Ramos (cell line): ENCODE measurements around the gene CCDC12.

Experiments used
- in situ Hi-C: fragments of 300-500 bp; cut with MboI; formaldehyde crosslinking; loops from one replicate; pipeline ENCODE4 v1.14.3; 2022; ENCODE audit warnings: low sequenced_read_pairs; ENCODE audit not compliant: unreplicated experiment

Gene CCDC12

DNA sequence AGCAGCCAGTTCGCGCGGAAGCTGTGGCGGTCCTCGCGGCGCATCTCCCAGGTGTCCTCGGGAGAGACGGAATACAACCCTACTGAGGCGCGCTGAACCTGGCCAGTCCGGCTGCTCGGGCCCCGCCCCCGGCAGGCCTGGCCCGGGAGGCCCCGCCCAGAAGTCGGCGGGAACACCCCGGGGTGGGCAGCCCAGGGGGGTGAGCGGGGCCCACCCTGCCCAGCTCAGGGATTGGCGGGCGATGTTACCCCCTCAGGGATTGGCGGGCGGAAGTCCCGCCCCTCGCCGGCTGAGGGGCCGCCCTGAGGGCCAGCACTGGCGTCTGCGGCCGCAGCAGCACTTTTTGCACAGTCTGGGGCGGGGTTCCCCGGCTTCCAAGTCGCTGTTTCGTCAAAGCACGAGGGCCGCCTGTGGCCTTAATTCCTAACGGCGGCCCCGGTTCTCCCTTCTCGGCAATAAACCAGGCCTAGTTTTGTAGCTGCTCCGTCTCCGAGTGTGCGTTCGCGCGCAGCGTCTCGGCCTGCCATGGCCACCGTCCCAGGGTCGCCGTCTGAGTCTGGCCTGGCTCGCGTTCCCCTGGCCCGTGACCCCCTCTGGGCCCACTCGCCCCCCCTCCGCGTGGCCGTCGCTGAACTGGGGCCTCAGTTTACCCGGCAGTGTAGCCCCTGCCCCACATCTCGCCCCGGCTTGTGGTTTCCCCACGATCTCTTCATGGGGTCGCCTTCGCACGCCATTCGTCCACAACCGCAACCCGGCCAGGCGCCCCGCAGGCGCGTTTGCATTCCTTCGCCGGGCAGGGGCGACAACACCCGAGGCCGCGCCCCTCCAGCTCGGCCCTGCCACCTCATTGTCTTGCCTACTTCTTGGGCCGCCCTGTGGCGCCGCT, 32.9 kb upstream of the CCDC12 start:
- in situ Hi-C loops, result loop anchor here (25.0 kb wide), 1 partner anchor 297 kb away; the partner anchor contains the start of genes PRSS50 and TMIE

DNA sequence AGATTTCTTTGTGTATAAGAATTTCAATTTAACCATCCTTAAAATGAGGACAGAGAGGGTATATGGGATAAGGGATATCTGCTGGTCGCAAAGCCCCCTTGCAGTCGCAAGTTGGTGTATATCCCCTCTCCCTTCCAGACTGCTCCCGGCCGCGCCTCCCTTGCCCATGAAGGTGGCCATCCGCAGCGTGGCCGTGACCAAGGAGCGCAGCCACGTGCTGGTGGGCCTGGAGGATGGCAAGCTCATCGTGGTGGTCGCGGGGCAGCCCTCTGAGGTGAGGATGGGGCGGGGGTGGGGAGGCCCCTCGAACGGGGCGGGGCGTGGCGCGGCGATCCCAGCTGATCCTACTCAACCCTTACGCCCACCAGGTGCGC, 32.3 kb upstream of the CCDC12 start:
- in situ Hi-C loops, result loop anchor here (25.0 kb wide), 1 partner anchor 297 kb away; the partner anchor contains the start of genes PRSS50 and TMIE

DNA sequence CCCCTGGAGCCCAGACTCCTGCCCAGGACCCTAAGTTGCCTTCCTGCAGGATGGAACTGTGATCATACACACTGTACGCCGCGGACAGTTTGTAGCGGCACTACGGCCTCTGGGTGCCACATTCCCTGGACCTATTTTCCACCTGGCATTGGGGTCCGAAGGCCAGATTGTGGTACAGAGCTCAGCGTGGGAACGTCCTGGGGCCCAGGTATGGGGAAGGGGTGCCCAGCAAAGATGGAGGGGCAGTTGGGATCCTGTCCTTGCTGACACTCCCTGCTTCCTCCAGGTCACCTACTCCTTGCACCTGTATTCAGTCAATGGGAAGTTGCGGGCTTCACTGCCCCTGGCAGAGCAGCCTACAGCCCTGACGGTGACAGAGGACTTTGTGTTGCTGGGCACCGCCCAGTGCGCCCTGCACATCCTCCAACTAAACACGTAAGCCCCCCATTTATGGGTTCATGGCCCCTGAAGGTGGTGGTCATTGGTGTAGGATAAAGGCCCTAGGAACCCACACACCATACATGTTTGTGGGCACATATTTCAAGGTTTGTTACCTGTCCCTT, 31.8 kb upstream of the CCDC12 start:
- in situ Hi-C loops, result loop anchor here (25.0 kb wide), 1 partner anchor 296 kb away; the partner anchor contains the start of genes PRSS50 and TMIE

DNA sequence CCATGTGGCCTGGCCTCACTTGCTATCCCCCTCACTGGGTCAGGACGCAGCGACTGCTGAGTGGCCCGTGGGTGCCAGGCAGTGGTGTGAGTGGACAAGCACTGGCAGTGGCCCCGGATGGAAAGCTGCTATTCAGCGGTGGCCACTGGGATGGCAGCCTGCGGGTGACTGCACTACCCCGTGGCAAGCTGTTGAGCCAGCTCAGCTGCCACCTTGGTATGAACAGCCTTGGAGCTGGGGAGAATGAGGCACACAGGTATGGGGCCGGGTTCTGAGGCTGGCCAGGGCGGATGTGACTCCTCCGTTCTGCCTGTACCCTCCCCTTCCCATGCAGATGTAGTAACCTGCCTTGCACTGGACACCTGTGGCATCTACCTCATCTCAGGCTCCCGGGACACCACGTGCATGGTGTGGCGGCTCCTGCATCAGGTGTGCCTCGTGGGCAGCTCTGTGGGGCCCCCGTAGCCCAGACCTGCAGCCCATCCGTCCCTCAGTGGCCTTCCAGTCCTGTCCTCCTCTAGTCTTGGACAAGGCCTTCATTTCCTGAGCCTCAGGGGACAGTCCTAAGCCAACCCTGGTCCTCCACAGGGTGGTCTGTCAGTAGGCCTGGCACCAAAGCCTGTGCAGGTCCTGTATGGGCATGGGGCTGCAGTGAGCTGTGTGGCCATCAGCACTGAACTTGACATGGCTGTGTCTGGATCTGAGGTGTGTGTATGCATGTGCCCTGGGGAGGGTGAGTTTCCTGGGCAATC, 31.1 kb upstream of the CCDC12 start:
- in situ Hi-C loops, result loop anchor here (25.0 kb wide), 1 partner anchor 295 kb away; the partner anchor contains the start of genes PRSS50 and TMIE

DNA sequence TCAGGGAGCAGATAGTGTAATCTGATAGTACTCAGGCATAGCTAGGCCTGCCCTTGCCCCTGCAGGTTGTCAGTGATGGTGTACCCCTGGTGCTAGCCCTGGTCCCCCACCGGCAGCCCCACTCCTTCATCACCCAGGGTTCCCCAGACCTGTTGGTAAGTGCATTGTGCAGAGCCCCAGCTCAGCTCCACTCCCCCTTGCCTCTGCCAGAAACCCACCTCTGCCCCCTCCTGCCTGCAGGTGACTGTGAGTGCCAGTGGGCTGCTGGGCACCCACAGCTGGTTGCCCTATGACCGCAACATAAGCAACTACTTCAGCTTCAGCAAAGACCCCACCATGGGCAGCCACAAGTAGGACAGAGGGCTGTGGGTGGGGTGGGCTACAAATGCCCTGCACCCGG, 30.5 kb upstream of the CCDC12 start:
- in situ Hi-C loops, result loop anchor here (25.0 kb wide), 1 partner anchor 295 kb away; the partner anchor contains the start of genes PRSS50 and TMIE

DNA sequence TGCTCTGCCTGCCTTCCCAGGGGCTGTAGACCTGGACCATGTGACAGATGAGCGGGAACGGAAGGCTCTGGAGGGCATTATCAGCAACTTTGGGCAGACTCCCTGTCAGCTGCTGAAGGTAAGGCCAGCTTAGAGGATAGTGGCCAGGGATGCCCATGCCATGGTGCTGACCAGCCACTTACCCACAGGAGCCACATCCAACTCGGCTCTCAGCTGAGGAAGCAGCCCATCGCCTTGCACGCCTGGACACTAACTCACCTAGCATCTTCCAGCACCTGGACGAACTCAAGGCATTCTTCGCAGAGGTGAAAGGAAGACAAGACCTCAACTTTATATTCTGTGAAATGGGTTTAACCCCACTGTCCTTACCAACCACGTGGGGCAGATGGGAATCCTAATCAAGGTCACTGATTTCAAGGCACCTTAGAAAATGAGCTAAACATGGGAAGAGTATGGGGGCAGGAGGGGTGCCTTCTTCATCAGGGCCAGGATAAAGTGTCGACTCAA, 29.7 kb upstream of the CCDC12 start:
- in situ Hi-C loops, result loop anchor here (25.0 kb wide), 1 partner anchor 294 kb away; the partner anchor contains the start of genes PRSS50 and TMIE

DNA sequence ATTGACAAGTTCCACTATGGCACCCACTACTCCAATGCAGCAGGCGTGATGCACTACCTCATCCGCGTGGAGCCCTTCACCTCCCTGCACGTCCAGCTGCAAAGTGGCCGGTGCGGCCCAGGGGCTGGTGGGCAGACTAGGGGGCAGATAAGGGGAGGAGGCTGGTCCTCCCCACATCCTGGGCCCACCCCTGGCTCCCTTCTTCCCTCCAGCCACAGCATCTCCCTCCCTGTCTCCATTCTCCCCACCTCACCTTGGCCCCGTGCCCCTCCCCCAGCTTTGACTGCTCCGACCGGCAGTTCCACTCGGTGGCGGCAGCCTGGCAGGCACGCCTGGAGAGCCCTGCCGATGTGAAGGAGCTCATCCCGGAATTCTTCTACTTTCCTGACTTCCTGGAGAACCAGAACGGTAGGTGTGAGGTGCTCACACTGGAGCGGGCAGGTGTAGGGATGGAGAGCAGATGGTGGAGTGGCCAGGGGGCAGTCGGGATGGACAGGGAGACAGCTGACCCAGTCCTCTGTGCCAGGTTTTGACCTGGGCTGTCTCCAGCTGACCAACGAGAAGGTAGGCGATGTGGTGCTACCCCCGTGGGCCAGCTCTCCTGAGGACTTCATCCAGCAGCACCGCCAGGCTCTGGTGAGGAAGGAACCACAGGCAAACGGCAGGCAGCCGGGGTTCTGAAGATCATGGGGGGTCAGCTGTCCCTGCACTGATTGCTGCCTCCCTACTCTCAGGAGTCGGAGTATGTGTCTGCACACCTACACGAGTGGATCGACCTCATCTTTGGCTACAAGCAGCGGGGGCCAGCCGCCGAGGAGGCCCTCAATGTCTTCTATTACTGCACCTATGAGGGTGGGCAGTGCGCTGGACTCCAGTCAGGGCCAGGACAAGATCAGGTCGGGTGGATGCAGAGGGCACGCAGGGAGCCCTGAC, 28.9 kb upstream of the CCDC12 start:
- in situ Hi-C loops, result loop anchor here (25.0 kb wide), 1 partner anchor 293 kb away; the partner anchor contains the start of genes PRSS50 and TMIE

DNA sequence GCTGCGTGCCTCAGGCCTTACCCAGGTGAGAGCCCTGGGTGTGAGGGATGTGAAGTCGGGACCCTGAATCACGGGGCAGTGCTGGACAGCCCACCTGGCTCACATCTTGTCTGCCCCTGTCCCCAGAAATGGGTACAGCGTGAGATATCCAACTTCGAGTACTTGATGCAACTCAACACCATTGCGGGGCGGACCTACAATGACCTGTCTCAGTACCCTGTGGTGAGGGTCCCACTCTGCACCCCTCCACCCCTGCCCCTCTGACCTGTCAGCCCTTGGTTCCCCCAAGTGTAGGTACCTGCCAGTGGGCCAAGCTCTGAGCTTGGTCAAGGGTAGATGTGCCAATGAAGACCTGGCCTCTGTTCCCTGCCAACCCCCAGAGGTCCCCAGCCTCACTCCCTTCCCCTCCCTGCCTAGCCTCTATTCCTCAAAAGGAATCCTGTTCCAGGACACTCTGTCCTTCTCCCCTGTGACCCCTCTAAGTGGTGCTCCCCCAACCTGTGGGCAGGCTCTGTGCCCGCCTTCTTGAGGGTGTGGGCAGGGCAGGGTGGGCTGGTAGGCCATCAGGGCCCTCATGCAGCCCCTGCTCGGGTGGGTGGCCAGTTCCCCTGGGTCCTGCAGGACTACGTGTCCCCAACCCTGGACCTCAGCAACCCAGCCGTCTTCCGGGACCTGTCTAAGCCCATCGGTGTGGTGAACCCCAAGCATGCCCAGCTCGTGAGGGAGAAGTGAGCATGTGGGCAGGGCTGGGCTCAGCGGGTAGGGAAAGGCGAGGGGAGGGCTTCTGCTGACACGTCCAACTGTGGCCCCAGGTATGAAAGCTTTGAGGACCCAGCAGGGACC, 28.0 kb upstream of the CCDC12 start:
- in situ Hi-C loops, result loop anchor here (25.0 kb wide), 1 partner anchor 292 kb away; the partner anchor contains the start of genes PRSS50 and TMIE

DNA sequence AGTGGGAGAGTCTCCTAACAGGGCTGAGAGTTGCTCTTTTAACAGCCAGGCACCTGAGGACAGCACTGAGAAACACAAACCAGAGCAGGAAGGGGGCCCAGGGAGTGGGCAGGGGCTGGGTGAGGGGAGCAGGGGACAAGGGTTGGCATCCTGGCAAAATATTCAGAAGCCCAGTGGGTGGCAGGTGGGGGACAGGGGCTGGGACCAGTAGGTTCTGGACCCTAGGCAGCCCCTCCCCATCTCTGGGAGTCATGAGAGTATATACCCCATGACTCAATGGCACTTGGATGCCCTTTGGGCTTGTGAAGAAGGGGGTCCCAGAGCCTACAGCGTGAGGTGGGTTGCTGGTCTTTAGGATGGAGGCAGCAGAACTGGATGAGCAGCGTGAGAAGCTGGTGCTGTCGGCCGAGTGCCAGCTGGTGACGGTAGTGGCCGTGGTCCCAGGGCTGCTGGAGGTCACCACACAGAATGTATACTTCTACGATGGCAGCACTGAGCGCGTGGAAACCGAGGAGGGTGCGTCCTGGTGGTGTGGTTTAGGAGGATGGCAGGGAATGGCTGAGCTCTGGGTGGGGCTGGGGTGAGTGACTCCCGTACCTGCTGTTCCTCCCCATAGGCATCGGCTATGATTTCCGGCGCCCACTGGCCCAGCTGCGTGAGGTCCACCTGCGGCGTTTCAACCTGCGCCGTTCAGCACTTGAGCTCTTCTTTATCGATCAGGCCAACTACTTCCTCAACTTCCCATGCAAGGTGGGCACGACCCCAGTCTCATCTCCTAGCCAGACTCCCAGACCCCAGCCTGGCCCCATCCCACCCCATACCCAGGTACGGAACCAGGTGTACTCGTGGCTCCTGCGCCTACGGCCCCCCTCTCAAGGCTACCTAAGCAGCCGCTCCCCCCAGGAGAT, 27.2 kb upstream of the CCDC12 start:
- in situ Hi-C loops, result loop anchor here (25.0 kb wide), 1 partner anchor 291 kb away; the partner anchor contains the start of genes PRSS50 and TMIE

DNA sequence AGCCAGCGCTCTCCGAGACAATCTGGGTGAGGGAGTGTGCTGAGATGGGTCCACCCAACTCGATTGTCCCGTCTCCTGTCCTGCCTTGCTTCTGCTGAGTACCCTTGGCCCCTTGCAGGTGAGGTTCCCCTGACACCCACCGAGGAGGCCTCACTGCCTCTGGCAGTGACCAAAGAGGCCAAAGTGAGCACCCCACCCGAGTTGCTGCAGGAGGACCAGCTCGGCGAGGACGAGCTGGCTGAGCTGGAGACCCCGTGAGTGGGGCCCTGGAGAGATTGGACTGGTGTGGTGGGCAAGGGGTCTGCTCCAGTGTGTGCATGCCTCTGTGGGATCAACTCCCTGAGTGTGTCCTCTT, 26.5 kb upstream of the CCDC12 start:
- in situ Hi-C loops, result loop anchor here (25.0 kb wide), 1 partner anchor 291 kb away; the partner anchor contains the start of genes PRSS50 and TMIE

DNA sequence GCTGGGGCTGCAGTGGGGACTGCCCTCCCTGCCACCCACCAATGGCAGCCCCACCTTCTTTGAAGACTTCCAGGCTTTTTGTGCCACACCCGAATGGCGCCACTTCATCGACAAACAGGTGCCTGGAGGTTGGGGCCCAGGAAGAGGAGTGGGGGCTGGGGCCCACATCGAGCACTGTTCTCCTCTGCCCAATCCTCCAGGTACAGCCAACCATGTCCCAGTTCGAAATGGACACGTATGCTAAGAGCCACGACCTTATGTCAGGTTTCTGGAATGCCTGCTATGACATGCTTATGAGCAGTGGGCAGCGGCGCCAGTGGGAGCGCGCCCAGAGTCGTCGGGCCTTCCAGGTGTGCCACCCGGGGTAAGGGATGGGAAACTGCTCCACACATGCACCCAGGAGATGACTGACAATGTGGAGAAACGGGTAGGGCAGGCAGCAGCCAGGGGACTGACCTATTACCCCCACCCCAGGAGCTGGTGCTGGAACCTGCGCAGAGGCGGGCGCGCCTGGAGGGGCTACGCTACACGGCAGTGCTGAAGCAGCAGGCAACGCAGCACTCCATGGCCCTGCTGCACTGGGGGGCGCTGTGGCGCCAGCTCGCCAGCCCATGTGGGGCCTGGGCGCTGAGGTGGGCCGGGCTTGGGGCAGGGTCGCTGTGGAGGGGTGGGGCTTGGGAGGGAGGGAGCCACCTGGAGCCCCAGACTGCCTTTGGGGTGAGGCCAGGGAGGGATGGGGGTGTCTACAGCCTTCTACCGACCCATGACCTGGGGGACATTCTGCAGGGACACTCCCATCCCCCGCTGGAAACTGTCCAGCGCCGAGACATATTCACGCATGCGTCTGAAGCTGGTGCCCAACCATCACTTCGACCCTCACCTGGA, 25.9 kb upstream of the CCDC12 start:
- in situ Hi-C loops, result loop anchor here (25.0 kb wide), 1 partner anchor 290 kb away; the partner anchor contains the start of genes PRSS50 and TMIE

DNA sequence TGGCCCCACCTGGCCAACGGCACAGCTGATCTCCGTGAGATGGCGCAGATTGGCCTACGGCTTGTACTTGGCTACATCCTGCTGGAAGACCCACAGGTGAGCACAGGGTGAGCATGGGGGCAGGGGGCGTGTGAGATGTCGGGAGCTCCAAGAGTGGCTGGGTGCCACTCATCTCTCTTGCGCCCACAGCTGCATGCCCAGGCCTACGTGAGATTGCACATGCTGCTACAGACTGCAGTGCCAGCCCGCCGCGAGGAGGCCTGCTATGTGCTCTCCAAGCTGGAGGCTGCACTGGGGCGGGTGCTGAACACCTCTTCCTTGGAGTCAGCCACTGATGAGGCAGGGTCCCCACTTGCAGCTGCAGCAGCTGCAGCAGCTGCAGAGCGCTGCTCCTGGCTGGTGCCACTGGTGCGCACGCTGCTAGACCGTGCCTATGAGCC, 25.2 kb upstream of the CCDC12 start:
- in situ Hi-C loops, result loop anchor here (25.0 kb wide), 1 partner anchor 289 kb away; the partner anchor contains the start of genes PRSS50 and TMIE

DNA sequence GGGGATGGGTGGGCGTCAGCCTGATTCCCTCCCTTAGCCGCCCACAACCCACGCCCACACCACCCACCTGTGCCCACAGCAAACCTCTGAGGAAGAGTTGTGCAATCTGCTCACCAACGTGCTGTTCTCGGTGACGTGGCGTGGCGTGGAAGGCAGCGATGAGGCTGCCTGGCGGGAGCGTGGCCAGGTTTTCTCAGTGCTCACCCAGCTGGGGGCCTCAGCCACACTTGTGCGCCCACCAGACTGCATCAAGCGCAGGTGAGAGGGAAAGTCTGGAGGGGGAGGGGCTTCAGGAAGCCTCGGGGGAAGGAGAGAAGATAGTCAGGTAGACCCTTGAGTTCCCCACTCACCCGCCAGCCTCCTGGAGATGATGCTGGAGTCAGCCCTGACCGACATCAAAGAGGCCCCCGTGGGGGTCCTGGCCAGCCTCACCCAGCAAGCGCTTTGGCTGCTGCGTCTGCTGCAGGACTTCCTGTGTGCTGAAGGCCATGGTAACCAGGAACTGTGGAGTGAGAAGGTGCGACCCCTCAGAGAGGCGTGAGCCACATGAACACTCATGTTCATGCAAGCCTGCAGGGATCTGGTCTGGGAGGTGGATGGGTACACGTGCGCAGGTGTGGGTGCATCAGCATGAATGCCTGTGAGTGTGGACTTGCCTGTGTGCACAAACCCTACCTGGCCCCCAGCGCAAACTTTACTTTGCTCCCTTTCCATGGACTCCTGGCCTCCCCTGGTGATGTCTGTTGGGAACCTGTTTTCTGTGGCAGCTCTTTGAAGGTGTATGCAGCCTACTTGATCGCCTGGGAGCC, 24.6 kb upstream of the CCDC12 start:
- in situ Hi-C loops, result loop anchor here (25.0 kb wide), 1 partner anchor 289 kb away; the partner anchor contains the start of genes PRSS50 and TMIE

DNA sequence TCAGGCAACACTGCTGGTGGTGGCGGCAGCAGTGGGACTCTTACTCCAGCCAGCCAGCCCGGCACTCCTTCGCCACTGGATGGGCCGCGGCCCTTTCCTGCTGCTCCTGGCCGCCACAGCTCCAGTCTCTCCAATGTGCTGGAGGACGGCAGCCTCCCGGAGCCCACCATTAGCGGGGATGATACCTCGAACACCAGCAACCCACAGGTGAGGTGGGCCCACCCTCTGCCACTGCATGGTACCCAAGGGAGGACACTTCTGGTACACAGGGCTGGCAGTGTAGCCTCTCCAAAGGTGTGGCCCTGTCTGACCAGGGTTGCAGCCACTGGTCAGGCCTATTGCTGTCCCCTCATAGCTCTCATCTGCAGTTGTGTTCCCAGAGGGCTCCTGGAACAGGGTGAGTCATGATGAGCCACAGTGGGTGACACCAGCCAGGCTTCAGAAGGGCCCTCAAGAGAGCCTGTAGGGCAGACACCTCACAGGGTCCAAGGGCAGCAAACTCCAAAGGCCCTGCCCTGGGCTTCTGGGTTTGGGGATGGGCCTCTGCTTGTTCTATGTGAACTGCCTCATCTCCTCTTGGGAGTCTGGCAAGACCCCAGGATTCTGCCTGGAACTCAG, 23.8 kb upstream of the CCDC12 start:
- in situ Hi-C loops, result loop anchor here (25.0 kb wide), 1 partner anchor 288 kb away; the partner anchor contains the start of genes PRSS50 and TMIE
